HG02642 (cell line): ENCODE results near the gene S100A16.
"Not testable (repeated sequence)": the region's sequence is repeated elsewhere in the genome, so short reads cannot be mapped to it uniquely, and the experiment has no call there.

ENCODE experiments used
- ATAC-seq: cut with Tn5 transposase; IDR thresholded peaks from one replicate; pipeline ENCODE4 v1.9.1; 2021; ENCODE audit warnings: mild to moderate bottlenecking; ENCODE audit not compliant: unreplicated experiment, poor library complexity

The S100A16 gene

GRCh38 chr1:153567621-153568366 is 45.1 kb downstream of the S100A16 start:
- ATAC-seq: no peak

DNA sequence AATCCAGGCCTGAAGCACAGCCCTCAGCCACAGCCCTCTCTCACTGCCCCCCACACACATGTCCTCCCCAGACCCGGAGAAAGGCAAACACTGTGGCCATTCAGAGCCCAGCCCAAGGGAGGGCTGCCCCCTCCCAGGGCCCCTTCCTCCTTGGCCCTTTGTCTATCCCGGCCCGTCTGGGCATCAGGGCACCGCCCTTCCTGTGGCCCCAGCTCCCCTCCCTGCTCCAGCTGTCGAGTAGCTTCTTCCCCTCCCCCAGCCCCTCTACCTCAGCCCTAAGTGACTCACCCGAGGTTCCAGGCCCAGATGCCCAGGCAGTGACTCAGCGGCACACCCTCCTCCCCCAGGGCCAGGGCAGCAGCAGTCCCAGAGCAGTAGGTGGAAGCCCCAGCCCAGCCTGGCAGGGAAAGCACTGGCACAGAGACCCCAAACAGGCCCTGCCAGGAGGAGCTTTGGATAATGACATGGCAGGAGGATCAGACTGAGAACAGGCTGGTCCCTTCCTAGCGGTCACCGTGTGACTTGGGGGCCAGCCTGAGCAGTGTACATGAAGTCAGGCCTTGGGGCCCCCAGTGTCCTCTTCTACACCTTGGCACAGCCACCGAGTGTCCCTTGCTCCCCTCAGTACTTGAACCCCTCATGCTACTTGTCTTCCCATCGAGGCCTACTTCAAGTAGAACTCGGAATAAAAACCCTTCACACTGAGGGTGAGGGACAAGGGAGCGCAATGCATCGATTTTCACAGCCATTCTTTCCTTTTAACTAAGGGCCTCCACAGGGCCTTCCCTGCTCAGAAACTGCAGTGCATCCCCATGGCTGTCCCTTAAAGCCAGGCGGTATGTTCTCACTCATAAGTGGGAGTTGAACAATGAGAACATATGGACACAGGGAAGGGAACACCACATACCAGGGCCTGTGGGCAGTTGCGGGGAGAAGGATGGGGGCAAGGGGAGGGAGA is 46.2 kb downstream of the S100A16 start:
- ATAC-seq: no peak

- ATAC-seq: no peak
These were observed 47.2 kb downstream of the S100A16 start, which contains the start of gene S100A2 for GRCh38 chr1:153565529-153566374. Gene S100A2 (minus strand): TSS chr1:153565844. CDS start chr1:153563877, 1,967 bp downstream.

GRCh38 chr1:153563991-153564390 is 48.9 kb downstream of the S100A16 start:
- no peak for ATAC-seq

- ATAC-seq: no peak
These were observed 49.4 kb downstream of the S100A16 start for GRCh38 chr1:153563483-153563901.

DNA sequence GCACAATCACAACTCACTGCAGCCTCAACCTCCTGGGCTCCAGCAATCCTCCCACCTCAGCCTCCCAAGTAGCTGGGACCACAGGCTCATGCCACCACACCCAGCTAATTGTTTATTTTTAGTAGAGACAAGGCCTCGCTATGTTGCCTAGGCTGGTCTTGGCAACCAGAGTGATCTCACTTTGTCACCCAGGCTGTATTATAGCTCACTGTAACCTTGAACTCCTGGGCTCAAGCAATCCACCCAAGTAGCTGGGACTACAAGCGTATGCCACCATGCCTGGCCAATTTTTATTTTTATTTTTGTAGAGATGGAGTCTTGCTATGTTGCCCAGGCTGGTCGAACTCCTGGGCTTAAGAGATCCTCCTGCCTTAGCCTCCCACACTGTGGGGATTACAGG is 50.9 kb downstream of the S100A16 start:
- not testable (repeated sequence) for ATAC-seq

GRCh38 chr1:153561466-153561985 is 51.4 kb downstream of the S100A16 start:
- ATAC-seq: no peak

DNA sequence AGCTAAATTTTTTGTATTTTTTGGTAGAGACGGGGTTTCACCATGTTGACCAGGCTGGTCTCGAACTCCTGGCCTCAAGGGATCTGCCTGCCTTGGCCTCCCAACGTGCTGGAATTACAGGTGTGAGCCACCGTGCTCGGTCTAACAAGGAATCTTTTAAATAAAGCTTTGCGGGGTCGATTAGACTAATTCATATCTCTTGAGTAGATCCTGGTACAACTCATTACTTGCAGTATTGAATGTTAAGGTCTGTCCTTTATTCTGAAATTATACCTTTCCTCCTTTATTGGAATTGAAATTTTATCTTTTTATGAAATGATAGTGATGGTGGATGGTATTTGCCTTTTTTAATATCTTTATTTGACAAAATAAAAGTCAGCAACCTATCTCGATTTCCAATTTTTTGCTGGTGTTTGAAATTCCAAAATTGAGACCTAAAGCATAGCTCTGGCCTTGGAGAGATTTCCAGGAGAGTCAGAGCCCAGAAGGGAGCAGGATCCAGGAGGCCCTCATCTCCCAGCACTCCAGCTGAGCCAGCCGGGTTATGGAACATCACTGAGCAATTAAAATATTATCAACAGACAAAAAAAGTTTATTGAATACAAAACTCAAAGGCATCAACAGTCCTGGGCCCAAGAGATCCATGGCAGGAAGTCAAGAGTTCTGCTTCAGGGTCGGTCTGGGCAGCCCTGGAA is 52.0 kb downstream of the S100A16 start:
- no peak for ATAC-seq

- ATAC-seq: no peak
These were observed 52.7 kb downstream of the S100A16 start for GRCh38 chr1:153560241-153560640.

GRCh38 chr1:153557877-153558276 is 55.1 kb downstream of the S100A16 start:
- no peak for ATAC-seq
